ENCODE data around the gene RTN4RL1. TPM values are rescaled to one million over a fixed set of nuclear protein-coding genes. Genes with fewer than 3 reads are reported as not detected.

The RTN4RL1 gene
- total and polyA plus RNA-seq, 12 donors, result 0.81 to 6.3 (median 2.7) TPM

GRCh38 chr17:1979182-1979985 lies 45.8 kb downstream of the RTN4RL1 start:
- Histone ChIP-seq H3K27me3 (peaks cover 0 to 40% (median 22%) of the 10 kb centered on the region in 7 donors), H3K27ac (no peak overlapping the region), H3K4me3 (no peak overlapping the region), H3K9me3 (no peaks in the 10 kb centered on the region), H3K36me3 (no peaks in the 10 kb centered on the region), H3K4me1 (peaks cover 0 to 12% (median 0%) of the 10 kb centered on the region in 9 donors)
- ATAC-seq (no peak), DNase-seq (no peak)
- 75 to 87% methylated on average over 11 of the region's 11 CpGs for WGBS, 2 donors
- TF ChIP-seq CTCF (IDR thresholded peaks at IDR 0.05), result no peak
- intact Hi-C loops (cut with DNase I), result no loop called here

GRCh38 chr17:1978396-1978949 lies 46.7 kb downstream of the RTN4RL1 start:
- 63 to 79% methylated on average over 16 of the region's 16 CpGs for WGBS, 2 donors
- Histone ChIP-seq H3K9me3 (no peaks in the 10 kb centered on the region), H3K36me3 (no peaks in the 10 kb centered on the region), H3K4me1 (peaks cover 0 to 12% (median 0%) of the 10 kb centered on the region in 9 donors), H3K27me3 (peaks cover 0 to 40% (median 22%) of the 10 kb centered on the region in 7 donors), H3K4me3 (no peak overlapping the region), H3K27ac (no peak overlapping the region)
- TF ChIP-seq CTCF (IDR thresholded peaks at IDR 0.05), result no peak
- intact Hi-C loops (cut with DNase I), result no loop called here
- ATAC-seq (no peak), DNase-seq (no peak)

GRCh38 chr17:1977583-1978395 lies 47.3 kb downstream of the RTN4RL1 start:
- Histone ChIP-seq H3K36me3 (no peaks in the 10 kb centered on the region), H3K9me3 (no peaks in the 10 kb centered on the region), H3K27ac (no peak overlapping the region), H3K4me1 (peaks cover 0 to 13% (median 0%) of the 10 kb centered on the region in 9 donors), H3K4me3 (peak overlapping the region in 5 of 10 donors; percentile 18 to 30 (median 26)), H3K27me3 (peaks cover 0 to 44% (median 22%) of the 10 kb centered on the region in 7 donors)
- no peak for TF ChIP-seq CTCF (IDR thresholded peaks at IDR 0.05)
- DNase-seq (no peak), ATAC-seq (peak in 3 of 8 donors; percentile 5 to 41 (median 27))
- 17 to 20% methylated on average over 35 to 55 of the region's 55 CpGs for WGBS, 2 donors
- intact Hi-C loops (cut with DNase I), result no loop called here

DNA sequence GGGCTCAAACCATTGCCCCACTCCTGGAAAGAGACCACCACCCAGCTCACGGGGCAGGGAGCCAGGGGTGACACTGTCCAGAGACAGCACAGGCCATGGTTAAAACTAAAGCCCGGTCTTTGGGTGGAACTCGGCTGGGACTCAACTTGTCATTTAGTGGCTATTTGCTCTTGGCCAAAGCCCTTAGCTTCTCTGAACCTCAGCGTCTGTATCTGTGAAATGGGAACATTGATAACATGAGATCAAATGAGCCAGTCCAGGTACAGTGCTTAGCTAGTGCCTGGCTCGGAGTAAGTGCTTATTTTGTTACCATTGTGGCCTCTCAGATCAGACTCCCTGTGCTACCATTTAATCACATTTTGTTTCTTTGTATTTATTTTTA lies 48.5 kb downstream of the RTN4RL1 start:
- WGBS, 2 donors, result 85 to 88% methylated on average over 5 of the region's 5 CpGs
- Histone ChIP-seq H3K4me1 (peaks cover 0 to 23% (median 6%) of the 10 kb centered on the region in 9 donors), H3K27me3 (peaks cover 0 to 46% (median 22%) of the 10 kb centered on the region in 7 donors), H3K4me3 (no peak overlapping the region), H3K27ac (no peak overlapping the region), H3K36me3 (no peaks in the 10 kb centered on the region), H3K9me3 (no peaks in the 10 kb centered on the region)
- DNase-seq (no peak), ATAC-seq (no peak)
- intact Hi-C loops (cut with DNase I), result no loop called here
- TF ChIP-seq CTCF (IDR thresholded peaks at IDR 0.05), result no peak
